GM23248 (cell line): ENCODE measurements around the gene IL13RA1. TPM values are rescaled to one million over a fixed set of nuclear protein-coding genes. Genes with fewer than 3 reads are reported as not detected.
A peak's percentile ranks its signal among the peaks of the same experiment; 100 is the strongest.

Experiments
- DNase-seq: peaks from one replicate; pipeline ENCODE4 v3.0.0-alpha.2; 2015
- H2AFZ ChIP-seq: fragments of 200-600 bp; sonication (generic); 2 replicates; pipeline ENCODE4 v1.6.1; 2016; ENCODE audit warnings: antibody characterized with exemption
- H3F3A ChIP-seq: fragments of 200-600 bp; sonication (generic); 2 replicates; pipeline ENCODE4 v1.6.1; 2016; ENCODE audit warnings: mild to moderate bottlenecking, antibody characterized with exemption, mixed run types; ENCODE audit not compliant: insufficient read depth
- H3K27ac ChIP-seq: fragments of 200-600 bp; sonication (generic); 2 replicates; pipeline ENCODE4 v1.5.1; 2016; ENCODE audit warnings: mild to moderate bottlenecking
- H3K27me3 ChIP-seq: fragments of 200-600 bp; sonication (generic); replicated peaks from 2 replicates; pipeline ENCODE4 v1.6.1; 2016; ENCODE audit warnings: mild to moderate bottlenecking; ENCODE audit not compliant: insufficient read depth
- H3K36me3 ChIP-seq: fragments of 200-600 bp; sonication (generic); 2 replicates; pipeline ENCODE4 v1.6.1; 2016; ENCODE audit warnings: low read depth, mild to moderate bottlenecking
- H3K4me1 ChIP-seq: fragments of 200-600 bp; sonication (generic); 2 replicates; pipeline ENCODE4 v1.6.1; 2016; ENCODE audit warnings: mild to moderate bottlenecking; ENCODE audit not compliant: insufficient read depth
- H3K4me2 ChIP-seq: fragments of 200-600 bp; sonication (generic); one replicate; pipeline ENCODE4 v1.6.1; 2016; ENCODE audit warnings: mild to moderate bottlenecking; ENCODE audit not compliant: unreplicated experiment
- H3K4me3 ChIP-seq: fragments of 200-600 bp; sonication (generic); 2 replicates; pipeline ENCODE4 v1.5.1; 2016; ENCODE audit warnings: mild to moderate bottlenecking
- H3K79me2 ChIP-seq: fragments of 200-600 bp; sonication (generic); 2 replicates; pipeline ENCODE4 v1.6.1; 2016; ENCODE audit warnings: mild to moderate bottlenecking; ENCODE audit not compliant: insufficient read depth
- H3K9ac ChIP-seq: fragments of 200-600 bp; sonication (generic); 2 replicates; pipeline ENCODE4 v1.6.1; 2016; ENCODE audit warnings: mild to moderate bottlenecking
- H3K9me2 ChIP-seq: fragments of 200-600 bp; sonication (generic); 2 replicates; pipeline ENCODE4 v1.6.1; 2016; ENCODE audit warnings: mixed run types, mild to moderate bottlenecking, moderate library complexity; ENCODE audit not compliant: insufficient read depth
- H3K9me3 ChIP-seq: fragments of 200-600 bp; sonication (generic); one replicate; pipeline ENCODE4 v1.6.1; 2017; ENCODE audit warnings: low read depth
- H4K20me1 ChIP-seq: fragments of 200-600 bp; sonication (generic); 2 replicates; pipeline ENCODE4 v1.6.0; 2016; ENCODE audit not compliant: insufficient read depth
- EZH2 ChIP-seq: fragments of 200-600 bp; sonication (generic); IDR thresholded peaks from 2 replicates; pipeline ENCODE4 v1.6.1; 2018; ENCODE audit warnings: antibody characterized with exemption, mild to moderate bottlenecking; ENCODE audit not compliant: insufficient read depth, poor library complexity, severe bottlenecking
- EZH2phosphoT487 ChIP-seq: fragments of 200-600 bp; sonication (generic); IDR thresholded peaks from 2 replicates; pipeline ENCODE4 v1.6.1; 2018; ENCODE audit warnings: antibody characterized with exemption, moderate library complexity, mild to moderate bottlenecking, low read depth; ENCODE audit not compliant: insufficient read depth
- WGBS, 2 experiments: methylation state at CpG; one replicate each; pipeline ENCODE4 v1.1.6; 2015 to 2017; ENCODE audit warnings: low lambda C conversion rate in 2 of 2, low coverage in 1 of 2; ENCODE audit errors: missing lambda C conversion rate in 2 of 2; 5-methylcytosine and 5-hydroxymethylcytosine counted together
- in situ Hi-C: fragments of 300-500 bp; cut with MboI; formaldehyde crosslinking; loops from 2 replicates; pipeline ENCODE4 v1.15.0; 2020
- polyA plus RNA-seq: library from polyadenylated mRNA; unstranded; fragments of >200 nt; fragmentation: Nextera tagmentation; extraction: Ambion mirVana; gene quantifications from 2 replicates; pipeline ENCODE4 v1.2.1, GENCODE V29; 2016
- total RNA-seq: library from RNA; depleted of rRNA; stranded (reverse); fragments of >200 nt; shearing (Covaris generic); gene quantifications from 2 replicates; pipeline ENCODE4 v1.2.3, GENCODE V29; 2014

Gene IL13RA1
- total and polyA plus RNA-seq, 2 experiments from 2014 or later, result 47.9 to 51.2 TPM

GRCh38 chrX:118688935-118689334 lies 38.5 kb upstream of the IL13RA1 start:
- no peaks in the 10 kb centered on the region for H3K79me2 ChIP-seq

DNA sequence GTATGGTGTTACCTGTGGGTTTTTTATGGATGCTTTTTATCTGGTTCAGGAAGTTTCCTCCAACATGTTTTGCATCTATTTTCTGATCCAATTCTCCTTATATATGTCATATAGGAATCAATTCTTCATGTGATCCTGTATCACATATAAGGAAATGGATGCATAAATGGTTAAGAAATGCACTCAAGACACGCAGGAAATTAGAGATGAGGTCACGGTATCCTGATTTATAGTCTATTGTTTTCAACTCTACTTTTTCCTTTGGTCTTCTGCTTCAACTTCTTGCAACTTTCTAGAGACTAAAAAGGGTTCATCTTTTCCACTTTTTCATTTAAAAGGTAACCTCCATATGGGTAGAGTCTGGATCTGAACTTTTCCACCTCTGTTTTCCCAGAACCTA lies 33.6 kb upstream of the IL13RA1 start:
- 63 to 71% methylated on average over 2 of the region's 2 CpGs for WGBS, 2 experiments
- Histone ChIP-seq H3K9me2 (no peaks in the 10 kb centered on the region), H3K4me2 (no peak overlapping the region), H3K9me3 (no peaks in the 10 kb centered on the region), H4K20me1 (no peaks in the 10 kb centered on the region), H3K4me3 (no peak overlapping the region), H3K27me3 (no peaks in the 10 kb centered on the region), H3K27ac (no peak overlapping the region), H3K9ac (no peak overlapping the region), H3K79me2 (no peaks in the 10 kb centered on the region), H3F3A (no peaks in the 10 kb centered on the region), H3K36me3 (no peaks in the 10 kb centered on the region), H2AFZ (no peak overlapping the region), H3K4me1 (no peaks in the 10 kb centered on the region)
- TF ChIP-seq EZH2phosphoT487 (no peak), EZH2 (no peak)
- in situ Hi-C loops, result no loop called here
- no peak for DNase-seq

More at GRCh38 chrX:118688935-118689334, 38.5 kb upstream of the IL13RA1 start:
- Histone ChIP-seq H2AFZ (no peak overlapping the region), H3K4me3 (no peak overlapping the region), H3K27me3 (no peaks in the 10 kb centered on the region), H3K27ac (no peak overlapping the region), H3K9me3 (no peaks in the 10 kb centered on the region), H3K9ac (no peak overlapping the region), H3K36me3 (no peaks in the 10 kb centered on the region), H3K4me1 (no peaks in the 10 kb centered on the region), H3F3A (no peaks in the 10 kb centered on the region), H3K4me2 (no peak overlapping the region), H3K9me2 (no peaks in the 10 kb centered on the region), H4K20me1 (no peaks in the 10 kb centered on the region)
- TF ChIP-seq EZH2phosphoT487 (no peak), EZH2 (no peak)
- 91 to 100% methylated on average over 3 of the region's 3 CpGs for WGBS, 2 experiments
- in situ Hi-C loops, result no loop called here
- no peak for DNase-seq

- Histone ChIP-seq H3K9me3 (no peaks in the 10 kb centered on the region), H4K20me1 (no peaks in the 10 kb centered on the region), H3K4me2 (no peak overlapping the region), H3K9me2 (no peaks in the 10 kb centered on the region), H3K27ac (no peak overlapping the region), H3K79me2 (no peaks in the 10 kb centered on the region), H3K4me3 (no peak overlapping the region), H3K27me3 (no peaks in the 10 kb centered on the region), H3K4me1 (no peaks in the 10 kb centered on the region), H3K36me3 (no peaks in the 10 kb centered on the region), H2AFZ (no peak overlapping the region), H3F3A (no peaks in the 10 kb centered on the region), H3K9ac (no peak overlapping the region)
- in situ Hi-C loops, result no loop called here
- 72 to 84% methylated on average over 3 to 6 of the region's 6 CpGs for WGBS, 2 experiments
- TF ChIP-seq EZH2phosphoT487 (no peak), EZH2 (no peak)
- no peak for DNase-seq
Measured at GRCh38 chrX:118694638-118695037, 32.8 kb upstream of the IL13RA1 start.

DNA sequence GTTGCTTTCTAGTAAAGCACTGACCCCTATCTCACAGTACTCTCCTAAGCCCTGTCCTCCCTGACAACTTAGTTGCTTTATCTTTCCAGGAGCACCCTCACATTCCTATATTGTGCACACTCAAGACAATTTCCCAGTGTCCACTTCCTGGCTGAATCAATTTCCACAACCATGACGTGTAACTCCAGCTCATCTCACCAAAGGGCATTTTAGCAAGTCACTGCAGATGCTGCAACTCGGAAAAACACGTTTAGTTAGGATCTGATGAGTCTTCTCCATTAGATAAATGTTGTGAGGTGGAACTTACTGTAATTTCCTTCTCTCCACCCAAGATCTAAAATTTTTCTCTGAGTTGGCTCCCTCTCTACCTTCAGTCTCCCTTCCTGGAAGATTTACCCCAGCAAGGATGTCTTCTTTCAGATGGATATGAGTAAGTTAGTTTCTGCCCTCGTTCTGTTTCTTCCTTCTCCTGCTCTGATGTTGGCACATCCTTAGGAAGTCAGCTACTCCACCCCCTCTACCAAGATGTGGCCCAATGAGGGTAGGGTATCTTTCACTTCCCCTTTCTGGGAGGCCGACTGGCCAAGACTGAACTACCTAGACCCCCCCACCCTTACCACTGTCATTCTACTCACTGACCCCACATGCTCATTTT lies 28.8 kb upstream of the IL13RA1 start:
- TF ChIP-seq EZH2 (no peak), EZH2phosphoT487 (no peak)
- no peak overlapping the region for H3K4me2 ChIP-seq
- no peak overlapping the region for H3K27ac ChIP-seq
- no peaks in the 10 kb centered on the region for H3K9me2 ChIP-seq
- H4K20me1 ChIP-seq, result no peaks in the 10 kb centered on the region
- H3K27me3 ChIP-seq, result no peaks in the 10 kb centered on the region
- 75 to 81% methylated on average over 5 of the region's 5 CpGs for WGBS, 2 experiments
- H3K4me3 ChIP-seq, result no peak overlapping the region
- H2AFZ ChIP-seq, result no peak overlapping the region
- H3K9ac ChIP-seq, result no peak overlapping the region
- in situ Hi-C loops, result no loop called here
- DNase-seq, result peak; percentile 5
- no peaks in the 10 kb centered on the region for H3K36me3 ChIP-seq
- H3K9me3 ChIP-seq, result no peaks in the 10 kb centered on the region
- no peaks in the 10 kb centered on the region for H3K4me1 ChIP-seq
- no peaks in the 10 kb centered on the region for H3F3A ChIP-seq
- H3K79me2 ChIP-seq, result no peaks in the 10 kb centered on the region
